Measurements from ENCODE around the gene NCOA6.

NCOA6 gene

GRCh38 chr20:34771680-34772081 lies 53.8 kb downstream of the NCOA6 start:
- Histone ChIP-seq H3K9ac (ENCODE audit: low read depth, low read length) (no peak overlapping the region), H3K4me2 (ENCODE audit: low read length) (no peak overlapping the region), H3K9me3 (replicated peaks; ENCODE audit: low read length) (no peaks in the 10 kb centered on the region), H3K36me3 (ENCODE audit: insufficient read depth, low read length) (peaks cover 31% of the 10 kb centered on the region), H3K4me3 (ENCODE audit: low read length) (no peak overlapping the region), H3K4me1 (ENCODE audit: control insufficient read depth, insufficient read depth, low read length) (peaks cover 22% of the 10 kb centered on the region), H3K27me3 (ENCODE audit: control insufficient read depth, insufficient read depth, low read length) (no peaks in the 10 kb centered on the region)

DNA sequence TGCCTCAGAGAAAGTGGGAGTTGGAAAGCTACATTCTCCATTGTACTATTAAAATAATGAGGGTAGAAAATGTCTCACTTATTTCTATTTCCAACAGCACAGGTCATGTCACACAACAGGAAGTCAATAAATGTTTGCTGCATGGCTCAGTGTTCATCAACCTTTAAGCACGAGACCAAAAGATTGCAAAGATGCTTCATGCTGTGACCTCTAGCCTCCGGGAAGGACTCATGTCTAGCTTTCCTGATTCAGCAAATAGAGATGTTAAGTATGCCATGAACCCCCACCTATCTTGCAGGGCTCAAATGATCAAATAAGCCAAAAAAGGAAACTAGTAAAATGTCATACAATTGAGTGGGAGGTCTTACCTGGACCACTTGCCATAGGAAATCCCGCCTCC lies 57.4 kb downstream of the NCOA6 start:
- H3K9me3 ChIP-seq (replicated peaks; ENCODE audit: low read length), result no peaks in the 10 kb centered on the region
- H3K27me3 ChIP-seq (ENCODE audit: control insufficient read depth, insufficient read depth, low read length), result no peaks in the 10 kb centered on the region
- peak overlapping the region; percentile 46 for H3K4me2 ChIP-seq (ENCODE audit: low read length)
- H3K4me3 ChIP-seq (ENCODE audit: low read length), result no peak overlapping the region
- H3K36me3 ChIP-seq (ENCODE audit: insufficient read depth, low read length), result peaks cover 24% of the 10 kb centered on the region
- H3K4me1 ChIP-seq (ENCODE audit: control insufficient read depth, insufficient read depth, low read length), result peaks cover 22% of the 10 kb centered on the region
- peak overlapping the region; percentile 65 for H3K9ac ChIP-seq (ENCODE audit: low read depth, low read length)

- Histone ChIP-seq H3K36me3 (ENCODE audit: insufficient read depth, low read length) (peaks cover 45% of the 10 kb centered on the region), H3K9ac (ENCODE audit: low read depth, low read length) (no peak overlapping the region), H3K27me3 (ENCODE audit: control insufficient read depth, insufficient read depth, low read length) (no peaks in the 10 kb centered on the region), H3K4me3 (ENCODE audit: low read length) (no peak overlapping the region), H3K4me1 (ENCODE audit: control insufficient read depth, insufficient read depth, low read length) (peaks cover 3% of the 10 kb centered on the region), H3K9me3 (replicated peaks; ENCODE audit: low read length) (no peaks in the 10 kb centered on the region), H3K4me2 (ENCODE audit: low read length) (no peak overlapping the region)
These were observed 63.4 kb downstream of the NCOA6 start for GRCh38 chr20:34762031-34762555.

DNA sequence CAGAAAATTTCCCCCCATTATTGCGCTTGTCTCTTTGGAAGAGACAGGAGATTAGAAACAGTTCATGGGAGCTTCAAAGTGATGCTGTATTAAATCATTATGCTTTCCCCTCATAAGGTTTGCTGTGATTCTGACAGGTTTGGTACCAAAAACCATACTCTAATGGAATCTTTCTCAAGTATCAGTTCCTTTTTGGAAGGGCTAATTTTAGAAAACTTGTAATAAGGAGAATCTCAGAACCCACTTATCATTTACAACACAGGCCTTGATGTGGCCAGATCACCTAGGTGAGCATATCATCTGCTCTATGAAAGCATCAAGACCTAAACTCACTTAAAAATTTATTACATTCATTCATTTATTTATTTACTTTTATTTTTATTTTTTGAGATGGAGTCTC lies 70.1 kb downstream of the NCOA6 start:
- H3K9ac ChIP-seq (ENCODE audit: low read depth, low read length), result no peak overlapping the region
- H3K9me3 ChIP-seq (replicated peaks; ENCODE audit: low read length), result no peaks in the 10 kb centered on the region
- no peaks in the 10 kb centered on the region for H3K27me3 ChIP-seq (ENCODE audit: control insufficient read depth, insufficient read depth, low read length)
- H3K36me3 ChIP-seq (ENCODE audit: insufficient read depth, low read length), result peaks cover 57% of the 10 kb centered on the region
- no peak overlapping the region for H3K4me2 ChIP-seq (ENCODE audit: low read length)
- H3K4me1 ChIP-seq (ENCODE audit: control insufficient read depth, insufficient read depth, low read length), result no peaks in the 10 kb centered on the region
- no peak overlapping the region for H3K4me3 ChIP-seq (ENCODE audit: low read length)

- Histone ChIP-seq H3K27me3 (ENCODE audit: control insufficient read depth, insufficient read depth, low read length) (no peaks in the 10 kb centered on the region), H3K9me3 (replicated peaks; ENCODE audit: low read length) (no peaks in the 10 kb centered on the region), H3K4me2 (ENCODE audit: low read length) (no peak overlapping the region), H3K4me1 (ENCODE audit: control insufficient read depth, insufficient read depth, low read length) (no peaks in the 10 kb centered on the region), H3K4me3 (ENCODE audit: low read length) (no peak overlapping the region), H3K9ac (ENCODE audit: low read depth, low read length) (no peak overlapping the region), H3K36me3 (ENCODE audit: insufficient read depth, low read length) (peaks cover 61% of the 10 kb centered on the region)
These were observed 70.8 kb downstream of the NCOA6 start for GRCh38 chr20:34754611-34755010.

DNA sequence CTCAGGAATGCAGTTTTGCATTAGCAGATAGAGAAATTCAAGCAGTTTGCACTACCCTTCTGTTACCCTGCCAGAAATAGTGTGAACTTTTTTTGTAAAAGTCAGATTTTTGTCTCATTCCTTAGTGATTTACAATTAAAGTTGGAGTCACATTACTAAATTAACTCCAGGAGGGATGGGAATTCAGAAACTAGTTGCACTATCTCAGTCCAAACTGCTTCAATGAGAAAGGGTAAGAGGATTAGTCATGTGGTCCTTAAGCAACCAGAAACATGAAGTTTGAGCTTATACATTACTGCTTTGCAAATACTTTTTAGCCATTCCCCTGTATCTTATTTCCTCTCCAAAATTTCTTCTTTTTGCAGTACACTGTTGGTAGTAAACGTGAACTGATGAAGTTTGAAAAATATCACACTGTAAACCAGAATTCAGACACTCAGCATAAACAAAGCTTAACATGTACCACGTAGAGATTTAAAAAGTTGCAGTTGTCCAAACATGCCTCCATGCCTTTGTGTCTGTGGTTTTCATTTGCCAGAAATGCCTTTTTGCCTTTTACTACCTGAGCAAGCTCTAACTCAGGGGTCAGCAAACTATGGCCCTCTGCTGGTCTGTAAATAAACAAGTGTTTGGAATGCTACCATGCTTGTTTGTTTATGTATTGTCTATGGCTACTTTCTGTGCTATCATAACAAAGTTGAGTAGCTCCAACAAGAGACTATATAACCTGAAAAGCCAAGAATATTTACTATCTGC lies 71.6 kb downstream of the NCOA6 start:
- no peaks in the 10 kb centered on the region for H3K9me3 ChIP-seq (replicated peaks; ENCODE audit: low read length)
- peaks cover 63% of the 10 kb centered on the region for H3K36me3 ChIP-seq (ENCODE audit: insufficient read depth, low read length)
- H3K9ac ChIP-seq (ENCODE audit: low read depth, low read length), result no peak overlapping the region
- no peak overlapping the region for H3K4me2 ChIP-seq (ENCODE audit: low read length)
- H3K4me3 ChIP-seq (ENCODE audit: low read length), result no peak overlapping the region
- H3K27me3 ChIP-seq (ENCODE audit: control insufficient read depth, insufficient read depth, low read length), result no peaks in the 10 kb centered on the region
- no peaks in the 10 kb centered on the region for H3K4me1 ChIP-seq (ENCODE audit: control insufficient read depth, insufficient read depth, low read length)

- no peak overlapping the region for H3K4me3 ChIP-seq (ENCODE audit: low read length)
- H3K36me3 ChIP-seq (ENCODE audit: insufficient read depth, low read length), result peaks cover 54% of the 10 kb centered on the region
- H3K27me3 ChIP-seq (ENCODE audit: control insufficient read depth, insufficient read depth, low read length), result no peaks in the 10 kb centered on the region
- no peaks in the 10 kb centered on the region for H3K4me1 ChIP-seq (ENCODE audit: control insufficient read depth, insufficient read depth, low read length)
- H3K9me3 ChIP-seq (replicated peaks; ENCODE audit: low read length), result no peaks in the 10 kb centered on the region
- H3K4me2 ChIP-seq (ENCODE audit: low read length), result no peak overlapping the region
- H3K9ac ChIP-seq (ENCODE audit: low read depth, low read length), result no peak overlapping the region
These were observed 74.0 kb downstream of the NCOA6 start for GRCh38 chr20:34751453-34751852.

GRCh38 chr20:34750484-34750883 lies 75.0 kb downstream of the NCOA6 start:
- peaks cover 54% of the 10 kb centered on the region for H3K36me3 ChIP-seq (ENCODE audit: insufficient read depth, low read length)
- H3K9me3 ChIP-seq (replicated peaks; ENCODE audit: low read length), result no peaks in the 10 kb centered on the region
- no peak overlapping the region for H3K4me3 ChIP-seq (ENCODE audit: low read length)
- H3K9ac ChIP-seq (ENCODE audit: low read depth, low read length), result no peak overlapping the region
- H3K4me1 ChIP-seq (ENCODE audit: control insufficient read depth, insufficient read depth, low read length), result no peaks in the 10 kb centered on the region
- H3K27me3 ChIP-seq (ENCODE audit: control insufficient read depth, insufficient read depth, low read length), result no peaks in the 10 kb centered on the region
- no peak overlapping the region for H3K4me2 ChIP-seq (ENCODE audit: low read length)

- no peak overlapping the region for H3K9ac ChIP-seq (ENCODE audit: low read depth, low read length)
- no peaks in the 10 kb centered on the region for H3K9me3 ChIP-seq (replicated peaks; ENCODE audit: low read length)
- H3K4me1 ChIP-seq (ENCODE audit: control insufficient read depth, insufficient read depth, low read length), result no peaks in the 10 kb centered on the region
- peaks cover 62% of the 10 kb centered on the region for H3K36me3 ChIP-seq (ENCODE audit: insufficient read depth, low read length)
- no peaks in the 10 kb centered on the region for H3K27me3 ChIP-seq (ENCODE audit: control insufficient read depth, insufficient read depth, low read length)
- no peak overlapping the region for H3K4me2 ChIP-seq (ENCODE audit: low read length)
- no peak overlapping the region for H3K4me3 ChIP-seq (ENCODE audit: low read length)
These were observed 76.7 kb downstream of the NCOA6 start for GRCh38 chr20:34748709-34749108.

DNA sequence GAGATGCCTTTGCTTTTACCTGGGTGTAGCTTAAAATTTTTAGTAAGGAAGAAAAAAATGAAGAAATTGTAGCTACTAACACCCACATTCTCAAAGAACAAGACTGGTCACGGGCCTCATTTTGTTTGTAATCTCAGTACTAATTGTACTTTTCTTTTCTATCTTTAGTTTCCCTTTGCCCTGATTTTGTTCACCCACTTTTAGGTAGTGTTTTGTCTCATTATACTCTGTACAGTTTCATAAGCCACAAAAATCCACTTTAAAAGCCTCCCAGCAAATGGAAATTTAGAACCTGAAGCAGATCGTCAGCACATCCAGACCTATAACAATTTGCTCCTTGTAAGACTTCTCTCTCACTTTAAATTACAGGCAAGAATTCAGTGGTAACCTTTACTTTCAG lies 78.0 kb downstream of the NCOA6 start:
- Histone ChIP-seq H3K4me1 (ENCODE audit: control insufficient read depth, insufficient read depth, low read length) (no peaks in the 10 kb centered on the region), H3K9me3 (replicated peaks; ENCODE audit: low read length) (no peaks in the 10 kb centered on the region), H3K27me3 (ENCODE audit: control insufficient read depth, insufficient read depth, low read length) (no peaks in the 10 kb centered on the region), H3K4me3 (ENCODE audit: low read length) (no peak overlapping the region), H3K36me3 (ENCODE audit: insufficient read depth, low read length) (peaks cover 71% of the 10 kb centered on the region), H3K4me2 (ENCODE audit: low read length) (no peak overlapping the region), H3K9ac (ENCODE audit: low read depth, low read length) (no peak overlapping the region)

DNA sequence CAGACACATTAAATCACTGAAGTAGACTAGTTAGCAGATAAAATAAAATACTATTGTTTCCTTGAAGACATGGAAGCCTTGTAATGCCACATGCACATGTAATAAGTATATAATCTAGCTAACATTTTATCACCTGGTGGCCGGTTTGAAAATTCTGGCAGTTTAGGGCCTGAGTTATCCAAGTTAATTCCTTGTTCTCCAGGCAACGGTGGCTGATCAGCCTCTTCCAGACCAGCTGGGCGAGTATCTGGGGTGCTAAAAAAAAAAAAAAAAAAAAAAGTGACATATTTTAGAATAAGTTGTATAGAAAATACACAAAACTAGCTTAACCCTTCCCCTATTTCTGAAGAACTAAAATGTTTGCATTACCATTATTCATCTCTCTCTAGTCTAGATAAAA lies 78.8 kb downstream of the NCOA6 start:
- H3K36me3 ChIP-seq (ENCODE audit: insufficient read depth, low read length), result peaks cover 78% of the 10 kb centered on the region

GRCh38 chr20:34744847-34745246 lies 80.6 kb downstream of the NCOA6 start:
- Histone ChIP-seq H3K27me3 (ENCODE audit: control insufficient read depth, insufficient read depth, low read length) (no peaks in the 10 kb centered on the region), H3K36me3 (ENCODE audit: insufficient read depth, low read length) (peaks cover 83% of the 10 kb centered on the region), H3K9me3 (replicated peaks; ENCODE audit: low read length) (no peaks in the 10 kb centered on the region), H3K4me3 (ENCODE audit: low read length) (no peak overlapping the region), H3K9ac (ENCODE audit: low read depth, low read length) (no peak overlapping the region), H3K4me1 (ENCODE audit: control insufficient read depth, insufficient read depth, low read length) (no peaks in the 10 kb centered on the region), H3K4me2 (ENCODE audit: low read length) (no peak overlapping the region)

More for the DNA sequence above, 78.8 kb downstream of the NCOA6 start:
- H3K4me1 ChIP-seq (ENCODE audit: control insufficient read depth, insufficient read depth, low read length), result no peaks in the 10 kb centered on the region
- H3K4me2 ChIP-seq (ENCODE audit: low read length), result no peak overlapping the region
- H3K9me3 ChIP-seq (replicated peaks; ENCODE audit: low read length), result no peaks in the 10 kb centered on the region
- H3K9ac ChIP-seq (ENCODE audit: low read depth, low read length), result no peak overlapping the region
- no peaks in the 10 kb centered on the region for H3K27me3 ChIP-seq (ENCODE audit: control insufficient read depth, insufficient read depth, low read length)
- no peak overlapping the region for H3K4me3 ChIP-seq (ENCODE audit: low read length)
